Activated naive CD4-positive, alpha-beta T cell treated with anti-CD3 and anti-CD28 coated beads, Interleukin-2, amount 50 U/mL, for 16 hours (primary cell): ENCODE measurements around the gene GDF9.
A peak's percentile ranks its signal among the peaks of the same experiment; 100 is the strongest.

Experiments
- DNase-seq: peaks from one replicate; pipeline ENCODE4 v3.0.0-alpha.2; 2020

GDF9 gene

DNA sequence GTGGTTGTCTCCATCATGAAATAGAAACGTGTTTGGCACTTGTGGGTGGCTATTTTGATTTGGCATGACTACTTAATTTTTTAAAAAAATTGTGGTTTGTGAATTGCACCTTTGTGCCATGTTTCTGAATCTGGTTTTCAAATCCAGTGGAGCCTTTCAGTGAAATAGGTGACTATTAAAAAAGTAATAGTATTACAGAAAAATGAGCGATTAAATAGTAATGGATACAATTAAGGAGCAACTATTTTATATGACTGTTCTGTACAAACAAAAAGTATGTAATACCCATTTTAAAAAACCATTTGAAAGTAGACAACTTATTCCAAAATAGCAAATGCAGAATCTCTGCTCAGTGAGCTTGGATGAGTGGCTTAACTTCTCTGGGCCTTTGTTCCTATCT lies 50.2 kb downstream of the GDF9 start:
- no peak for DNase-seq

DNA sequence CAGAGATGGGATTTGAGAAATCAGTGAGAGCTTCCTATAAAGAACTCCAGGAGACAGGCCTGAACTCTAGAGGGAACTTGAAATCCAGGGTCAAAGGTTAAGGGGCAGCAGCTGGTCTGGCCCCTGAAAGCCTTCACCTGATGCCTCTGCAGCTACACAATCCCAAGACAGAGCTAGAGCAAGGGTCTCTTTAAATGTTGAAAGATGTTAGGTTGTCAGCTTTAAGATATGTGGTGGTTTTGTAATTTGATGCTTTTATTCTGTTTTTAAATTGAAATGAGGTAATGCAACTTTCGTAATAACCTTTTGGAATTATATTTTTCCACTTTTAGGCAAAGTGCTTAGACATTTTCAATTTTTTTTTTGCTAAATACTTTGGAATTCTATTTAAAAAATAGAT lies 50.8 kb downstream of the GDF9 start:
- no peak for DNase-seq

DNA sequence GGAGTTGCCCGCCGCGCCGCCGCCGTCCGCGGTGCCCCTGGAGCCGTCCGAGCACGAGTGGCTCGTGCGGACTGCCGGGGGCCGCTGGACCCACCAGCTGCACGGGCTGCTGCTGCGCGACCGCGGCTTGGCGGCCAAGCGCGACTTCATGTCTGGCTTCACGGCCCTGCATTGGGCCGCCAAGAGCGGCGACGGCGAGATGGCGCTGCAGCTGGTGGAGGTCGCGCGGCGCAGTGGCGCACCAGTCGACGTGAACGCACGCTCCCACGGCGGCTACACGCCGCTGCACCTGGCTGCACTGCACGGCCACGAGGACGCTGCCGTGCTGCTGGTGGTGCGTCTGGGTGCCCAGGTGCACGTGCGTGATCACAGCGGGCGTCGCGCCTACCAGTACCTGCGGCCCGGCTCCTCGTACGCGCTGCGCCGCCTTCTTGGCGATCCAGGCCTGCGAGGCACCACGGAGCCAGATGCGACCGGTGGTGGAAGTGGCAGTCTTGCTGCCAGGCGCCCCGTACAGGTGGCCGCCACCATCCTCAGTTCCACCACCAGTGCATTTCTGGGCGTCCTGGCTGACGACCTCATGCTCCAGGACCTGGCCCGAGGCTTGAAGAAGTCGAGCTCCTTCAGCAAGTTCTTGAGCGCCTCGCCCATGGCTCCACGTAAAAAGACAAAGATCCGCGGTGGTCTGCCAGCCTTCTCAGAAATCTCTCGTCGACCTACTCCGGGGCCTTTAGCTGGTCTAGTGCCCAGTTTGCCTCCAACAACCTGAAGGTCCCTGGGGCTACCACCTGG lies 51.6 kb downstream of the GDF9 start:
- no peak for DNase-seq

DNA sequence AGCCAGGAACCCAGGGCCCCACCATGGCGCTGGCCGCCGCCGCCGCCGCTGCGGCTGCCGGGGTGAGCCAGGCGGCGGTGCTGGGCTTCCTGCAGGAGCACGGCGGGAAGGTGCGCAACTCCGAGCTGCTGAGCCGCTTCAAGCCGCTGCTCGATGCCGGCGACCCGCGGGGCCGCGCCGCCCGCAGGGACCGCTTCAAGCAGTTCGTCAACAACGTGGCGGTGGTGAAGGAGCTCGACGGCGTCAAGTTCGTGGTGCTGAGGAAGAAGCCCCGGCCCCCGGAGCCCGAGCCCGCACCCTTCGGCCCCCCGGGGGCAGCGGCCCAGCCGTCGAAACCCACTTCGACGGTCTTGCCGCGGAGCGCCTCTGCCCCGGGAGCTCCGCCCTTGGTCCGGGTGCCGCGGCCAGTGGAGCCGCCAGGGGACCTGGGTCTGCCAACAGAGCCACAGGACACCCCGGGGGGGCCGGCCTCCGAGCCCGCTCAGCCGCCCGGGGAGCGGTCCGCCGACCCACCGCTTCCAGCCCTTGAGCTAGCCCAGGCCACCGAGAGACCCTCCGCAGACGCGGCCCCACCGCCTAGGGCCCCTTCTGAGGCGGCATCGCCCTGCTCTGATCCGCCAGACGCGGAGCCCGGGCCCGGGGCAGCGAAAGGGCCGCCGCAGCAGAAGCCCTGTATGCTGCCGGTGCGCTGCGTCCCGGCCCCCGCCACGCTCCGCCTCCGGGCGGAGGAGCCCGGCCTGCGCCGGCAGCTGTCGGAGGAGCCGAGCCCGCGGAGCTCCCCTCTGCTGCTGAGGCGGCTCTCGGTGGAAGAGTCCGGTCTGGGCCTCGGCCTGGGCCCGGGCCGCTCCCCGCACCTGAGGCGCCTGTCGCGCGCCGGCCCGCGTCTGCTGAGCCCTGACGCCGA lies 52.4 kb downstream of the GDF9 start:
- peak; percentile 38 for DNase-seq

DNA sequence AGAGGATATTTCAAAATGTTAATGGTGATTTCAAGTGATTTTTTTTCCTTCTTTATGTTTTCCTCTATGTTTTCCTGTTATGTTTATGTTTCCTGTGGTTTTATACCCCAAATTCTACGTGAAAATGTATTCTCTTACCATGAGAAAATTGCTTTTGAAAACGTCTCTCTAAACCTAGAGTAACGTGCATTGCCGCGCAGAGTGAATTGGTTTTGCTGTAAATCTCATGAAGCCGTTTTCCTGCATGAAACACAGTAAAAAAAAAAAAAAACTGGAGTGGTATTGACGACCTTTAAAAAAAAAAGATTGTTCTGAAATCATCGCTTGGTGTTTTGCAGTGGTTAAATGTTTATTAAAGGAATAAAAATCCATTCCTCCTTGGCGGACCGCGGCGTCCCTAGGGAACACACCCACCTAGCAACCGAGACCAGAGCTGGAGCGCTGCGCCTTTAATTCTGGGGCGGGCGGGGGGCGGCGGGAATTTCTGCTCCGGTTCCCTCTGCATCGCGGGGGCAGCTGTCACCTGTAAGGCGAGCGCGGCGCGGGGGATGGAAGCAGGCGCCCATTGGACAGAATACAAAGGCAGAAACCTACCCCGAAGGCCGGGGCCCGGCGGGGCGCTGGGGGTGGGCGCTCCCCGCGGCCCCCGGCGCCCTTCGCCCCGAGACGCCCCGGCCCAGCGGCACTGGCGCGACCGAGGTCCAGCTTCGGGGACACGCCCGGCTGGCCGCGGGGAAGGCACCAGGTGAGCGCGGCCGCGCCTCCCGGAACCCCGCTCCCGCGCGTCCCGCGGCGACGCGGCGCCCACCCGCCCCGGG lies 53.3 kb downstream of the GDF9 start, which contains the start of gene SOWAHA:
SOWAHA (plus strand) TSS at position 522 of the 818 bp plus-strand sequence. CDS start 320 bp downstream, outside the sequence.
- peak; percentile 21 for DNase-seq

DNA sequence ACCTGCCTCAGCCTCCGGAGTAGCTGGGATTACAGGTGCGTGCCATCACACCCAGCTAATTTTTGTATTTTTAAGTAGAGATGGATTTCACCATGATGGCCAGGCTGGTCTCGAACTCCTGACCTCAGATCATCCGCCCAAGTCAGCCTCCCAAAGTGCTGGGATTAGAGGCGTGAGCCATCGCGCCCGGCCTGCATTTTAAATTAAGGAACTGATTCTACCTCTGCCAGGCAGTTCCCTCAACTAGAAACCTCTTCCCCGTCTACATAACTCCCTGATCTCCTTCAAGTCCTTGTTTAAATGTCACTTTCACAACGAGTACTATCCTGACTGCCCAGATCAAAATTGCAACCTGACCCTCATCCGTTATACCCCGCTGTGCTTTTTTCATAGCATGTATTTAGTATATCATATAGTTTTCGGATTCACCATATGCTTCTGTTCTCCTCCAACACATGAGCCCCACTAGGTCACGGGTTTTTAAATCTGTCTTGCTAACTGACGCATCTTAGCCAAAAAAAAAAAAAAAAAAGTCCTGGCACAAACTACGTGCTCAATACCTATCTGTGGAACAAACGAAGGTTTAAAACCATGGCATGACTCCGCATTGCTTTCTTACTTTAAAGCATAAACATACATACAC lies 54.0 kb downstream of the GDF9 start:
- no peak for DNase-seq
